Naive thymus-derived CD8-positive, alpha-beta T cell (primary cell): ENCODE measurements around the gene EFNA4. TPM values are rescaled to one million over a fixed set of nuclear protein-coding genes. Genes with fewer than 3 reads are reported as not detected.

Experiments
- ATAC-seq, 2 donors: fragments of 150-1000 bp; cut with Tn5 transposase in 1 of 2; sonication (Bioruptor Pico), chemical (Tn5 transposase) in 1 of 2; 1 replicate in 1 of 2; 2 replicates in 1 of 2; pipeline ENCODE4 v1.10.0; 2021; ENCODE audit warnings: mild to moderate bottlenecking in 2 of 2, moderate library complexity in 2 of 2
- POLR2A ChIA-PET: fragments of 350-600 bp; sonication (Branson Sonifier 250); formaldehyde crosslinking; loops from one replicate; lab custom pipeline; 2021; ENCODE audit warnings: antibody characterized with exemption; lab: Charles Lee
- DNase-seq, 10 donors: peaks; one replicate each; pipeline versions ENCODE4 v3.0.0 to v3.0.0-alpha.2; 2020 to 2022
- H3K27ac Mint-ChIP-seq, 10 donors: one replicate each; pipeline ENCODE4 v1.8.0; 2020 to 2022; ENCODE audit warnings: mild to moderate bottlenecking in 10 of 10, mixed read lengths in 10 of 10, moderate library complexity in 4 of 10, inconsistent platforms in 1 of 10
- H3K27me3 Mint-ChIP-seq, 5 donors: one replicate each; pipeline ENCODE4 v1.8.0; 2021 to 2022; ENCODE audit warnings: mixed read lengths in 5 of 5
- H3K36me3 Mint-ChIP-seq, 3 donors: one replicate each; pipeline ENCODE4 v1.8.0; 2020 to 2022; ENCODE audit warnings: mixed read lengths in 3 of 3, mild to moderate bottlenecking in 2 of 3, inconsistent platforms in 1 of 3
- H3K4me1 Mint-ChIP-seq, 4 donors: one replicate each; pipeline ENCODE4 v1.8.0; 2021 to 2022; ENCODE audit warnings: mixed read lengths in 4 of 4
- H3K4me3 Mint-ChIP-seq, 10 donors: one replicate each; pipeline ENCODE4 v1.8.0; 2020 to 2022; ENCODE audit warnings: mild to moderate bottlenecking in 10 of 10, mixed read lengths in 10 of 10, moderate library complexity in 6 of 10, inconsistent platforms in 1 of 10
- H3K9me3 Mint-ChIP-seq, 9 donors: one replicate each; pipeline ENCODE4 v1.8.0; 2020 to 2022; ENCODE audit warnings: mixed read lengths in 9 of 9, mild to moderate bottlenecking in 3 of 9, inconsistent platforms in 1 of 9, moderate library complexity in 1 of 9
- polyA plus RNA-seq, 3 donors: library from polyadenylated mRNA; unstranded; fragments of 300-500 nt; fragmentation: Illumina TruSeq; gene quantifications; one replicate each; pipeline ENCODE4 v1.2.3, GENCODE V29; 2021
- total RNA-seq, 8 experiments: library from RNA in 2 of 8; stranded (reverse) in 2 of 8; gene quantifications; one replicate each; pipeline ENCODE4 v1.2.3 and lab custom pipeline; 2021 to 2026

Gene EFNA4
- total and polyA plus RNA-seq, 5 experiments from 2014 or later = 1.0 to 5.3 (median 2.6) TPM

DNA sequence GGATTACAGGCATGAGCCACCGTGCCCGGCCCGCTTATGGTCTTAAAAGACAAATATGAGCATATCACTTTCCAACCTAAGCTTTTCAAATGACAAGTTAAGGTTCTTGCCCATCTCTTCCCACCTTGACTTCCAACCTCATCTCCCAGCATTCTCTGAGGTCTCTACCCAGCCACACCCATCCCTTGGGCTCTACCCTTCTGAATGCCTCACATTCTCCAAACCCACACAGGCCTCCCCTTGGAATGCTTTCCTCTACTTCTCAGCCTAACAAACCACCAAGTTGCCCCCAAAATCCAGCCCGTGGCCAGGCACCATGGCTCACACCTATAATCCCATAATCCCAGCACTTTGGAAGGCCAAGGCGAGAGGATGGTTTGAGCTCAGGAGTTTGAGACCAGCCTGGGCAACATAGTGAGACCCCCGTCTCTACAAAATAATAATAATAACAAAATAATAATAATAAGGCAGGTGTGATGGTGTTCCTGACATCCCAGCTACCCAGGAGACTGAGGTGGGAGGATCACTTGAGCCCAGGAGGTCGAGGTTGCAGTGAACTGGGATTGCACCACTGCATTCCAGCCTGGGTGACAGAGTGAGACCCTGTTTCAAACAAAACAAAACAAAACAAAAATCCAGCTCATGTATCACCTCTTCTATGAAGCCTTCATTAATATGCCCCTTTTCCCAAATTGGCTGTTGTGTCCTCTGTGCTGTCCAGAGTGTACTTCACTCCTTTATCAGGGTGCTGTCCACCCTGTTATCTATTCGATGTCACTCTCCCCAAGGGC lies 41.2 kb upstream of the EFNA4 start:
- Mint-ChIP-seq H3K9me3 (no peaks in the 10 kb centered on the region), H3K4me1 (peaks cover 8 to 17% (median 11%) of the 10 kb centered on the region in 4 donors), H3K27me3 (peaks cover 0 to 28% (median 5%) of the 10 kb centered on the region in 5 donors), H3K4me3 (no peak overlapping the region), H3K36me3 (peaks cover 0 to 2% (median 0%) of the 10 kb centered on the region in 3 donors), H3K27ac (no peak overlapping the region)
- ATAC-seq = no peak
- DNase-seq = no peak
- POLR2A ChIA-PET = interaction anchor here (0.7 to 1.0 kb wide), 2 partner anchors 23 to 27 kb away, joined by 3 to 9 read pairs; no protein-coding TSS in a partner anchor

DNA sequence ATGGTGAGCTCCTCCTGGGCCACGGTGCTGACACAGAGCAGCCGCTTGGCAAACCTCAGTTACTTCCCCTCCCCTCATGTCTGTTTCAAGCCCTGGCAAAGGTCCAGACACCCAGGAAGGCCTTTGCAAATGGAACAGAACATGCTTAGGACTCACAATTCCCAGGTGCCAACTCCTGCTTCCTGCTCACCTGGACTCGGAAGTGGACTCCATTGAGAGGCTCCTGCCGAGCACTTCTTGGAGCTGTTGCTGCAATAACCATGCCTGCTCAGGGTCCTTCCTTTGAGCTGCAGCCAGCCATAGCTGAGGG lies 40.7 kb upstream of the EFNA4 start:
- H3K36me3 Mint-ChIP-seq = peaks cover 0 to 2% (median 0%) of the 10 kb centered on the region in 3 donors
- DNase-seq (no peak), ATAC-seq (no peak)
- POLR2A ChIA-PET = interaction anchor here (1.0 kb wide), 1 partner anchor 24 kb away, joined by 9 read pairs; no protein-coding TSS in a partner anchor
- peaks cover 3 to 12% (median 9%) of the 10 kb centered on the region in 4 donors for H3K4me1 Mint-ChIP-seq
- H3K27me3 Mint-ChIP-seq = peaks cover 0 to 28% (median 5%) of the 10 kb centered on the region in 5 donors
- no peak overlapping the region for H3K27ac Mint-ChIP-seq
- H3K4me3 Mint-ChIP-seq = no peak overlapping the region
- no peaks in the 10 kb centered on the region for H3K9me3 Mint-ChIP-seq

- no peak for ATAC-seq
- peaks cover 0 to 2% (median 0%) of the 10 kb centered on the region in 3 donors for H3K36me3 Mint-ChIP-seq
- H3K4me3 Mint-ChIP-seq = no peak overlapping the region
- H3K4me1 Mint-ChIP-seq = peaks cover 0 to 10% (median 6%) of the 10 kb centered on the region in 4 donors
- no peaks in the 10 kb centered on the region for H3K9me3 Mint-ChIP-seq
- H3K27ac Mint-ChIP-seq = peak overlapping the region in 1 of 10 donors; percentile 79
- no peak for DNase-seq
- peaks cover 0 to 28% (median 5%) of the 10 kb centered on the region in 5 donors for H3K27me3 Mint-ChIP-seq
- POLR2A ChIA-PET = no interaction called here
Measured at GRCh38 chr1:155023627-155024026, 39.9 kb upstream of the EFNA4 start.

DNA sequence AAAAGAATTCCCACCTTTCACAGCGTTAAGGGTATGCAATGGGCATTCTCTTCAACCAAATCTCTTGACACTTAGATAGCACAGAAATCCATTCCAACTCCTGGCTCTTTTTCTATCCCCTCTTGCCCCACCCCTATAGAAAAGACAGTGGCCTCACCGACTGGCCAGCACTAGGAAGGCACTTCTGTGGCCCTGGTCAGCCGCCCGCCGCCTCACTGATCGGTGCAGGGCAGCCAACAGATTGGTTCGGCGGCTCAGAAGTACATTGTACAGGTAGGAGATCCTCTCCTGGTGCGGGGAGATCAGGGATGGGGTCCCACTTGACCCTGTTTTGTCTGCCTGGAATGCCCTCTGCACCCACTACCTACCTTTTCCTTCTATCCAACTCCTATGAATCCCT lies 39.2 kb upstream of the EFNA4 start:
- Mint-ChIP-seq H3K27ac (no peak overlapping the region), H3K4me3 (no peak overlapping the region), H3K36me3 (peaks cover 0 to 2% (median 0%) of the 10 kb centered on the region in 3 donors), H3K27me3 (peaks cover 0 to 28% (median 5%) of the 10 kb centered on the region in 5 donors), H3K9me3 (no peaks in the 10 kb centered on the region), H3K4me1 (peaks cover 0 to 7% (median 6%) of the 10 kb centered on the region in 4 donors)
- no peak for DNase-seq
- ATAC-seq = no peak
- POLR2A ChIA-PET = no interaction called here

DNA sequence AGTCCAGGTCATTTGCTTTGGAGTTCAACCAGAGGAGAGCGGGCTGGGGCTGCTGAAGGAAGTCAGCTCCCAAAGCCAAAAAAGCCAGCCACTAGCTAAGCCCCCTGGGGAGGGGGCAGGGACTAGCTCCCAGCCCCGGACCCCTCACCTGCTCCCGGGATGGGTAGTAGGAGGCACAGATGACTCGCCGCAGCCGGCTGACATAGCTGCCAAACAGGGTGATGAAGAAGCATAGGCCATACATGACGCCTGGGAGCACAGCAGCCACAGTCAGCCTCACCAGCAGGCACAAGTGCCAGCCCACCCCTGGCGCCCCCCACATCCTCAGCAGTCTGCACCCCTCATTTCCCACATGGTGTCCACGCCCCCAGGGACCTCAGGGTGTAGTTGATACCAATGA lies 37.4 kb upstream of the EFNA4 start:
- POLR2A ChIA-PET = no interaction called here
- Mint-ChIP-seq H3K36me3 (peaks cover 0 to 2% (median 0%) of the 10 kb centered on the region in 3 donors), H3K9me3 (no peaks in the 10 kb centered on the region)

DNA sequence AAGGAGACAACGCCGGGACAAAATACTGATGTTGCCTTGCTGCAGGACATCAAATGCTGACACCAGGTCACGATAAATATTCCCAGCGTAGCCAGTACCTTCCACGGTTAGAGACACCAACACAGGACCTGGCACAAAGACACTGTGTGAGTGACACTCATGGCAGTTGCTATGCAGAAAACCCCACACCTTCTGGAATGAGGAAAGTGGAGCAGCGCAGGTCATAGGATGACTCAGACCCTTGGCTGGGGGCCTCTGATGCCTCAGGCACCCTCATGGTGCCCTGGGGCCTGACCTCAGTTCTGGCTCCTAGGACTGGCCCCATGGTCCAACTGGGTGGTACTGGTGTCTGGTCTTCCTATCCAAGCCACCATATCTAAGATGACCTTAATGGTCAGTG lies 37.0 kb upstream of the EFNA4 start:
- ATAC-seq (no peak), DNase-seq (no peak)
- Mint-ChIP-seq H3K27ac (no peak overlapping the region), H3K4me1 (peaks cover 0 to 2% (median 0%) of the 10 kb centered on the region in 4 donors), H3K9me3 (no peaks in the 10 kb centered on the region), H3K27me3 (peaks cover 0 to 17% (median 5%) of the 10 kb centered on the region in 5 donors), H3K4me3 (no peak overlapping the region), H3K36me3 (peaks cover 0 to 2% (median 0%) of the 10 kb centered on the region in 3 donors)
- POLR2A ChIA-PET = no interaction called here

More for the DNA sequence above, 37.4 kb upstream of the EFNA4 start:
- peaks cover 0 to 18% (median 5%) of the 10 kb centered on the region in 5 donors for H3K27me3 Mint-ChIP-seq
- ATAC-seq = no peak
- peaks cover 0 to 6% (median 0%) of the 10 kb centered on the region in 4 donors for H3K4me1 Mint-ChIP-seq
- H3K27ac Mint-ChIP-seq = no peak overlapping the region
- no peak overlapping the region for H3K4me3 Mint-ChIP-seq
- no peak for DNase-seq

- no peak for DNase-seq
- H3K27me3 Mint-ChIP-seq = peaks cover 0 to 8% (median 0%) of the 10 kb centered on the region in 5 donors
- no peaks in the 10 kb centered on the region for H3K9me3 Mint-ChIP-seq
- POLR2A ChIA-PET = no interaction called here
- peaks cover 0 to 1% (median 0%) of the 10 kb centered on the region in 4 donors for H3K4me1 Mint-ChIP-seq
- no peak overlapping the region for H3K4me3 Mint-ChIP-seq
- ATAC-seq = no peak
- H3K36me3 Mint-ChIP-seq = no peaks in the 10 kb centered on the region
- H3K27ac Mint-ChIP-seq = peak overlapping the region in 1 of 10 donors; percentile 68
Measured at GRCh38 chr1:155029513-155030242, 33.9 kb upstream of the EFNA4 start.

GRCh38 chr1:155030243-155030795 lies 33.2 kb upstream of the EFNA4 start:
- no peak for ATAC-seq
- Mint-ChIP-seq H3K9me3 (no peaks in the 10 kb centered on the region), H3K4me3 (no peak overlapping the region), H3K27ac (no peak overlapping the region), H3K27me3 (peaks cover 0 to 8% (median 0%) of the 10 kb centered on the region in 5 donors), H3K36me3 (no peaks in the 10 kb centered on the region), H3K4me1 (peaks cover 0 to 1% (median 0%) of the 10 kb centered on the region in 4 donors)
- POLR2A ChIA-PET = no interaction called here
- DNase-seq = no peak

DNA sequence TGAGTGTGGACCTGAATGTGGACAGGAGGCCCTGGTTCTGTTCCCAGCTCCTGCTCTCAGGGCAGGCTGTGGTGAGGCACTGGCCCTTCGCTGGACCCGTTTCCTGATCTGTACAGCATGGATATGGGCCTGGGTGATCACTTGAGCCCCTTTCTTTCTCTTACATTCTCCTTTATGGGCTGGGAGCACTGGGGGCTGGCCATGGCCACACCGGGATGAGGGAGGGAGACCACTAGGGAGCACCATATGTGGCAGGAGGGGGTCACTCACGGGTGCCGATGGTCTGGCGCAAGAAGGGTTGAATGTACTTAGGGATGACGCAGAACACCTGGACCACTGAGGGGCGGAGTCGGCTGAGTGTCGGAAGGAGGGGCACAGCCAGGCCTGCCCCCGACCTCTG lies 32.6 kb upstream of the EFNA4 start:
- Mint-ChIP-seq H3K27ac (no peak overlapping the region), H3K36me3 (no peaks in the 10 kb centered on the region), H3K4me1 (peaks cover 0 to 1% (median 0%) of the 10 kb centered on the region in 4 donors), H3K27me3 (peaks cover 0 to 8% (median 0%) of the 10 kb centered on the region in 5 donors), H3K4me3 (no peak overlapping the region), H3K9me3 (no peaks in the 10 kb centered on the region)
- POLR2A ChIA-PET = no interaction called here
- ATAC-seq (no peak), DNase-seq (no peak)

DNA sequence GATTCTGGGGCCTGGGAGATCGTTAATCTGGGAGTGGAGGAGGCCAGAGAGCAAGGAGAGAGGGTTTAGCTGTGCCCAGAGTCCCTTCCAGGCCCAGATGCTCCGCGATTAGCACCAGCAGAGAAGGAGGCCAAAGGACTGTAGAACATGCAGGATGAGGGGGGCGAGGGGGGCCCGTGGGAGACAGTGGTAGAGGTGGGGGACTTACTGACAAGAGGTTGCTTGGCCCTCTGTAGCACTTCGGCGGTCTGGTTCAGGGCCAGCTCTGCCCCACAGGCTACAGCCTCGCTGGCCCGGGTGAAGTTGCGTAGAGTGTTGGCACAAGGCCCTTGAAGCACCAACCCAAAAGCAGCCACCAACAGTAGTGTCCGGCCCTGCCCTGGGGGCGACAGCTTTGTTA lies 30.7 kb upstream of the EFNA4 start:
- DNase-seq (no peak), ATAC-seq (no peak)
- peaks cover 0 to 9% (median 3%) of the 10 kb centered on the region in 5 donors for H3K27me3 Mint-ChIP-seq
- POLR2A ChIA-PET = no interaction called here
- no peak overlapping the region for H3K4me3 Mint-ChIP-seq
- H3K9me3 Mint-ChIP-seq = no peaks in the 10 kb centered on the region
- H3K36me3 Mint-ChIP-seq = no peaks in the 10 kb centered on the region
- H3K4me1 Mint-ChIP-seq = peaks cover 0 to 1% (median 0%) of the 10 kb centered on the region in 4 donors
- H3K27ac Mint-ChIP-seq = no peak overlapping the region

DNA sequence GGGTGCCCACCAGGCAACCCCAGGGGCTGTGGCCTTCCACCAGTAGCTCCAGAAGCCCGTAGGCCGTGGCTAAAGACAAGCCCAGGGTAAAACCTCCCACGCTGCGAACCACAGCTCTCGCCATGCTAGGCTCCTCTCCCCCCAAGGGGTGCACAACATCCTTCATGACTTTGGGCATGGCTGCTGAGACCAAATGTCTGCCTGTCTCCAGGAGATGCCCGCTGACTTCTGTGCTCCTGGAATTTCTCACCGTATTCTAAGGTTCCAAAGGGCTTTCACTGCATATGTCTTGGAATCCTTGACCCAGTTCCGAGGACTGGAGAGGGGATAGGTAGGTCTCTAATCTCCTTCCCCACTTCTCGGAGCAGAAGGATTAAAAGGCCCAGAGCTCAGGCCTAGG lies 30.0 kb upstream of the EFNA4 start, which contains the start of the genes DCST1 and DCST2:
TSS of gene DCST1 (plus strand) at position 301 of the 400 bp plus-strand sequence. CDS start 213 bp downstream, outside the sequence.
TSS of gene DCST2 (minus strand) at position 258 of the 400 bp plus-strand sequence. CDS start at position 178, 80 bp downstream.
- Mint-ChIP-seq H3K27ac (peak within 1 kb of the TSS in 1 of 10 donors; percentile 14), H3K27me3 (peaks cover 0 to 12% (median 3%) of the 10 kb centered on the region in 5 donors), H3K36me3 (no peaks in the 10 kb centered on the region), H3K9me3 (no peaks in the 10 kb centered on the region), H3K4me1 (peaks cover 0 to 1% (median 0%) of the 10 kb centered on the region in 4 donors), H3K4me3 (no peak within 1 kb of the TSS)
- POLR2A ChIA-PET = no interaction called here
- DNase-seq (no peak), ATAC-seq (no peak)

DNA sequence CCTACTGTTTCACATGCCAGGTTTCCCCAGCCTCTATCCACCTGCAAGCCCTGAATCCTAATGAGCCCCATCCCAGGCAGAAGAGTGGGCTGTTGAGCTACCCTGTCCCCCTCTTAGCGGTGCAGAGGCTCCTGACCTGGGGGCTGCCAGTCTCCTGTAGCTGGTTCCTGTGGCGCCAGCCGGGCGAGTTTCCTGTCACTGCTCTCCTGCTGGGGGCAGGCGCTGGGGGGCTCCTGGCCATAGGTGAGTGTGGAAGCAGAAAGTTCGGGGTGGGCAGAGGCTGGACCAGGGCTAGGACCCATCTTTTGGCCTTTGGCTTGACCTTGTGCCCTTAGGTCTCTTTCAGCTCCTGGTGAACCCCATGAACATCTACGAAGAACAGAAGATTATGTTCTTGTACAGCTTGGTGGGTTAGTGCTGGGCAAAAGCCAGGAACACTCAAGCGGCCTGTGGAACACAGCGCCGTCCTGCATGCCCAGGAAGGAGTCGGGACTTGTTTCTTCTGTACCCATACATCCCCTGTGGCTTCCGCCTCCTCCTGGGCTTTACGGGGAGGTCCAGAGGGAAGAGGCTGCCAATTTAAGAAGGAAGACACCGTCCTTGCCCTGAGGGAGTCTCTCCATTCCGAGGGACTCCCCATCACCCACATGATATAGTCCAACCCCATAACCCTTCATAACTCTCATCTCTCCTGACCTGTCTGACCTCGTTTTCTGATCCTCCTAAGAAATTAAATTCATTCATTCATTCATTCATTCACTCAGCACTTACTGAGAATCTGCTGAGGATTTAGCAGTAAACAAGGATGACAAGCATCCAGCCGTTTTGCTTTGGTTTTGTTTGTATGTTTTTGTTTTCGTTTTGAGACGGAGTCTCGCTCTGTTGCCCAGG lies 29.0 kb upstream of the EFNA4 start:
- peak overlapping the region in 1 of 10 donors; percentile 8 for H3K27ac Mint-ChIP-seq
- no peaks in the 10 kb centered on the region for H3K36me3 Mint-ChIP-seq
- H3K27me3 Mint-ChIP-seq = peaks cover 0 to 19% (median 8%) of the 10 kb centered on the region in 5 donors
- POLR2A ChIA-PET = no interaction called here
- no peak overlapping the region for H3K4me3 Mint-ChIP-seq
- DNase-seq (no peak), ATAC-seq (no peak)
- H3K4me1 Mint-ChIP-seq = peaks cover 0 to 1% (median 0%) of the 10 kb centered on the region in 4 donors
- H3K9me3 Mint-ChIP-seq = no peaks in the 10 kb centered on the region
